ENCODE results near the gene ACTR3. TPM values are rescaled to one million over a fixed set of nuclear protein-coding genes. Genes with fewer than 3 reads are reported as not detected.

The ACTR3 gene
- total and polyA plus RNA-seq, 2 of the 8 experiments (the other 6 are each of a cell fraction or from before 2014, with no cell fraction given): 51.7 to 184 TPM

- Histone ChIP-seq H2AK5ac (ENCODE audit: low read depth, low read length) (no peak overlapping the region), H2BK5ac (ENCODE audit: low read depth, low read length) (no peak overlapping the region), H4K8ac (ENCODE audit: extremely low read depth, insufficient read depth, low read length) (no peak overlapping the region), H3K4me1 (replicated peaks in 1 of 4; ENCODE audit: control insufficient read depth in 3 of 4, insufficient read depth in 4 of 4, low read length in 3 of 4) (no peaks in the 10 kb centered on the region; a peak in 2 of 7 replicates), H3K27me3 (replicated peaks in 1 of 4; ENCODE audit: control insufficient read depth in 3 of 4, extremely low read depth in 1 of 4, insufficient read depth in 3 of 4, low read length in 3 of 4) (no peaks in the 10 kb centered on the region), H2AFZ (ENCODE audit: low read length) (no peak overlapping the region), H3K14ac (ENCODE audit: insufficient read length) (no peak overlapping the region), H3K56ac (replicated peaks; ENCODE audit: insufficient read length, low read depth, low read length) (no peak overlapping the region), H2BK15ac (ENCODE audit: low read length) (no peak overlapping the region), H2BK120ac (replicated peaks; ENCODE audit: low read depth, low read length) (no peak overlapping the region), H3K27ac (ENCODE audit: low read depth, low read length) (no peak overlapping the region), H3K4me3 (ENCODE audit: extremely low read depth in 1 of 4, insufficient read depth in 2 of 4, low read depth in 3 of 4, low read length in 4 of 4) (no peak overlapping the region), H3K9ac (replicated peaks in 1 of 4; ENCODE audit: extremely low read depth in 1 of 4, low read depth in 3 of 4, low read length in 3 of 4) (no peak overlapping the region), H4K91ac (replicated peaks; ENCODE audit: insufficient read length, low read length) (no peak overlapping the region), H3K79me1 (ENCODE audit: low read depth, low read length) (no peaks in the 10 kb centered on the region; the same call in 1 of the 2 replicates), H4K20me1 (replicated peaks in 1 of 2; ENCODE audit: control insufficient read depth in 1 of 2, insufficient read depth in 2 of 2, low read length in 2 of 2) (peaks cover 0 to 7% of the 10 kb centered on the region in 2 experiments), H3K23me2 (ENCODE audit: low read depth, low read length) (no peaks in the 10 kb centered on the region), H3K23ac (ENCODE audit: insufficient read length) (no peak overlapping the region), H3K36me3 (ENCODE audit: control insufficient read depth in 2 of 4, insufficient read depth in 4 of 4, low read length in 3 of 4) (no peaks in the 10 kb centered on the region), H2BK12ac (ENCODE audit: low read depth, low read length) (no peak overlapping the region), H3K4ac (replicated peaks; ENCODE audit: insufficient read length, low read depth, low read length) (no peak overlapping the region), H3K4me2 (ENCODE audit: insufficient read depth in 1 of 2, low read depth in 2 of 2, low read length in 2 of 2) (no peak overlapping the region), H3K79me2 (ENCODE audit: control insufficient read depth in 1 of 2, insufficient read depth in 2 of 2, low read length in 2 of 2) (peaks cover 8 to 99% of the 10 kb centered on the region in 2 experiments), H4K5ac (ENCODE audit: insufficient read length, low read depth, low read length) (no peak overlapping the region), H3K9me3 (ENCODE audit: insufficient read depth in 2 of 2, low read depth in 1 of 2, low read length in 1 of 2) (no peaks in the 10 kb centered on the region), H2BK20ac (ENCODE audit: low read length) (no peak overlapping the region), H3K18ac (ENCODE audit: extremely low read depth, low read length) (no peak overlapping the region)
- 93% methylated on average over 2 of the region's 2 CpGs; no CpG with 5 or more reads in 1 of the 2 experiments for WGBS, 2 experiments (ENCODE audit: extremely low coverage in 1 of 2, insufficient coverage in 1 of 2, insufficient read length in 1 of 2, insufficient replicate concordance in 2 of 2, low coverage in 1 of 2, low lambda C conversion rate in 2 of 2, missing lambda C conversion rate in 1 of 2)
- POLR2A ChIA-PET (ENCODE audit: partially characterized antibody): interaction anchor here (0.9 to 1.2 kb wide), 4 partner anchors 13 to 90 kb away, joined by 3 to 4 read pairs (median 4); partner anchors contain the start of gene ACTR3
- no peak for FAIRE-seq
- no peak for DNase-seq (ENCODE audit: low read depth in 1 of 2, low spot score in 2 of 2)
- CTCF ChIA-PET (ENCODE audit: partially characterized antibody): no interaction called here
- no peak for TF ChIP-seq TCF12 (IDR thresholded peaks at IDR 0.05; ENCODE audit: low read depth, low read length)
- TF ChIP-seq EZH2 (IDR thresholded peaks at IDR 0.05; ENCODE audit: low read depth, low read length, severe bottlenecking): no peak
- TF ChIP-seq PHF8 (conservative IDR thresholded peaks at IDR 0.05; ENCODE audit: low read depth, low read length): no peak
- TF ChIP-seq ASH2L (IDR thresholded peaks at IDR 0.05; ENCODE audit: low read length): no peak
- no peak for TF ChIP-seq HDAC6 (IDR thresholded peaks at IDR 0.05; ENCODE audit: low read depth, low read length)
- TF ChIP-seq KDM1A (IDR thresholded peaks at IDR 0.05; ENCODE audit: borderline replicate concordance, low read length): no peak
- TF ChIP-seq CHD2 (IDR thresholded peaks at IDR 0.05; ENCODE audit: low read length): no peak
- no peak for TF ChIP-seq POU5F1 (IDR thresholded peaks at IDR 0.05; ENCODE audit: low read depth, low read length)
- TF ChIP-seq EGR1 (IDR thresholded peaks at IDR 0.05; ENCODE audit: borderline replicate concordance, low read depth, low read length): no peak
- TF ChIP-seq MAX (IDR thresholded peaks at IDR 0.05): no peak
- no peak for TF ChIP-seq TAF7 (optimal IDR thresholded peaks at IDR 0.05; ENCODE audit: borderline replicate concordance, low read depth, low read length)
- TF ChIP-seq ATF3 (IDR thresholded peaks at IDR 0.05; ENCODE audit: insufficient read depth, low read depth, low read length): no peak
- no peak for TF ChIP-seq TAF1 (IDR thresholded peaks at IDR 0.05; ENCODE audit: low read depth, low read length)
- no peak for TF ChIP-seq SIN3A (conservative IDR thresholded peaks at IDR 0.05 in 1 of 2, IDR thresholded peaks at IDR 0.05 in 1 of 2; ENCODE audit: low read depth in 1 of 2, low read length in 2 of 2)
These were observed 17.4 kb downstream of the ACTR3 start for GRCh38 chr2:113907297-113907696.
